ENCODE measurements around the gene EML5. TPM values are rescaled to one million over a fixed set of nuclear protein-coding genes. Genes with fewer than 3 reads are reported as not detected.

EML5 gene
- total RNA-seq, 1 experiment from 2014 or later: 0.32 TPM

DNA sequence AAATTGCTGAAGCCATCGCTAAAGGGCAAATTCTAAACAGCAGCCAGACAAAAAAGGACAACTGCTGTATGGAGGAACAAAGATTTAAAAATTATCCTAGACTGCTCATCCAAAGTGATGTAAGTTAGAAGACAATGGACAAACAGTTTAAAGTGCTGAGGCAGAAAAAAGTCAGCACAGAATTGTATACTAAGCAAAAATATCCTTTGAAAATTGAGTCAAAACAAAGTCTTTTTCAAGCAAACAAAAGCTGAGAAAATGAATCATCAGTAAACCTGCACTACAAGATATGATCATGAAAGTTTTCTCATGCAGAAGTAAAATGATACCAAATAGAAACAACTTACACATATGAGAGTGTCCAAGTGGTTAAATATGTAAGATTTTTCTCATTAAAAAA, 43.6 kb downstream of the EML5 start:
- CTCF ChIA-PET: no interaction called here
- Histone ChIP-seq H3K4me3 (ENCODE audit: low read depth, low read length, poor library complexity, severe bottlenecking) (no peak overlapping the region), H3K27me3 (replicated peaks; ENCODE audit: insufficient read depth, low read depth, low read length, poor library complexity) (peaks cover 15% of the 10 kb centered on the region), H3K36me3 (ENCODE audit: insufficient read depth, low read length, poor library complexity, severe bottlenecking) (no peaks in the 10 kb centered on the region), H3K27ac (ENCODE audit: low read depth, low read length, poor library complexity, severe bottlenecking) (no peak overlapping the region), H3K9me3 (ENCODE audit: low read depth, low read length, poor library complexity, severe bottlenecking) (no peaks in the 10 kb centered on the region), H3K4me1 (ENCODE audit: insufficient read depth, low read length, poor library complexity, severe bottlenecking) (no peaks in the 10 kb centered on the region)
- POLR2A ChIA-PET (ENCODE audit: low non-redundant PET): no interaction called here
- intact Hi-C loops (cut with micrococcal nuclease; ENCODE audit: unreplicated experiment): no loop called here
- DNase-seq (ENCODE audit: low spot score): no peak
- no TSS peak for BruUV-seq (replicated peaks)
- no peak for TF ChIP-seq EZH2 (IDR thresholded peaks at IDR 0.05; ENCODE audit: borderline replicate concordance, low read depth, low read length, poor library complexity, severe bottlenecking)
- TF ChIP-seq, protein P1, sequence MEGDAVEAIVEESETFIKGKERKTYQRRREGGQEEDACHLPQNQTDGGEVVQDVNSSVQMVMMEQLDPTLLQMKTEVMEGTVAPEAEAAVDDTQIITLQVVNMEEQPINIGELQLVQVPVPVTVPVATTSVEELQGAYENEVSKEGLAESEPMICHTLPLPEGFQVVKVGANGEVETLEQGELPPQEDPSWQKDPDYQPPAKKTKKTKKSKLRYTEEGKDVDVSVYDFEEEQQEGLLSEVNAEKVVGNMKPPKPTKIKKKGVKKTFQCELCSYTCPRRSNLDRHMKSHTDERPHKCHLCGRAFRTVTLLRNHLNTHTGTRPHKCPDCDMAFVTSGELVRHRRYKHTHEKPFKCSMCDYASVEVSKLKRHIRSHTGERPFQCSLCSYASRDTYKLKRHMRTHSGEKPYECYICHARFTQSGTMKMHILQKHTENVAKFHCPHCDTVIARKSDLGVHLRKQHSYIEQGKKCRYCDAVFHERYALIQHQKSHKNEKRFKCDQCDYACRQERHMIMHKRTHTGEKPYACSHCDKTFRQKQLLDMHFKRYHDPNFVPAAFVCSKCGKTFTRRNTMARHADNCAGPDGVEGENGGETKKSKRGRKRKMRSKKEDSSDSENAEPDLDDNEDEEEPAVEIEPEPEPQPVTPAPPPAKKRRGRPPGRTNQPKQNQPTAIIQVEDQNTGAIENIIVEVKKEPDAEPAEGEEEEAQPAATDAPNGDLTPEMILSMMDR (conservative IDR thresholded peaks at IDR 0.05; ENCODE audit: low read depth, low read length): no peak

DNA sequence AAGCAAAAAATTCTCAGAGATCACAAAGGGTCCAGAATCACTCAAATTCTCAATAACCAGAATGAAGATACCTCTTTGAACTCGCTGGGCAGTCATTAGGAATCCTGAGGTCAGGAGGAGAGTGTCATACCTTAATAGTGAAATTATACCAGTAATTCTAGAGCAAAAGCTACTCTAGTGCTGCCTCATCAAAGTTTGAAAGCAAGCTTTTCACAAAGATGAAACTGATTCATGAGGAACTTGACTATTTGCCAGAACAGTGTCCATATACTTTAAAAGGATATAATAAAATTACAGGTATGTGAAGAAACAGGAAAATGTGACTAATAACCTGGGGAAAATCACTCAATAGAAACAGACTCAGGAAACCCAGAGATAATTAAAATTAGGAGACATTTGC, 44.5 kb downstream of the EML5 start:
- no peak overlapping the region for H3K4me3 ChIP-seq (ENCODE audit: low read depth, low read length, poor library complexity, severe bottlenecking)
- TF ChIP-seq EZH2 (IDR thresholded peaks at IDR 0.05; ENCODE audit: borderline replicate concordance, low read depth, low read length, poor library complexity, severe bottlenecking): no peak
- TF ChIP-seq, protein P1 (conservative IDR thresholded peaks at IDR 0.05; ENCODE audit: low read depth, low read length): no peak
- BruUV-seq (replicated peaks): no TSS peak
- no peaks in the 10 kb centered on the region for H3K9me3 ChIP-seq (ENCODE audit: low read depth, low read length, poor library complexity, severe bottlenecking)
- no peak overlapping the region for H3K27ac ChIP-seq (ENCODE audit: low read depth, low read length, poor library complexity, severe bottlenecking)
- ChIA-PET POLR2A (ENCODE audit: low non-redundant PET) (no interaction called here), CTCF (no interaction called here)
- no peak for DNase-seq (ENCODE audit: low spot score)
- peaks cover 15% of the 10 kb centered on the region for H3K27me3 ChIP-seq (replicated peaks; ENCODE audit: insufficient read depth, low read depth, low read length, poor library complexity)
- H3K4me1 ChIP-seq (ENCODE audit: insufficient read depth, low read length, poor library complexity, severe bottlenecking): no peaks in the 10 kb centered on the region
- intact Hi-C loops (cut with micrococcal nuclease; ENCODE audit: unreplicated experiment): no loop called here
- H3K36me3 ChIP-seq (ENCODE audit: insufficient read depth, low read length, poor library complexity, severe bottlenecking): no peaks in the 10 kb centered on the region

DNA sequence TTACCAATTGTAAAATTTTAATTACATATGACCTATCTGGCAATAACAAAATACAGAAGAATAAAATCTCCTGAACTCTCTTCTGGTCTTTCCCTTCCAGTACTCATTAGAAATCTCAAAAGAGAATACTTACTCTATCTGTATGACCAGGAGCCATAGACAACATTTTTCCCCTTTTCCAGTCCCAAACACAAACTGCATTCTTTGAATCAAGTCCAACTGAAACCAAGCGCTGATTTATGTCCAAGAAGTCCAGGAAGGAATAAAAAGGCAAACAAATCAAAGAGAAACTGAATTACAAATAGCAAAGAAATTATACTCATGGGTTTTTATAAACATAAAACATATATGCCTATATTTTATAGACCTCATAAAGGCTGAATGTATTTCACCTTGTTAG, 46.7 kb downstream of the EML5 start:
- Histone ChIP-seq H3K27me3 (replicated peaks; ENCODE audit: insufficient read depth, low read depth, low read length, poor library complexity) (peaks cover 10% of the 10 kb centered on the region), H3K27ac (ENCODE audit: low read depth, low read length, poor library complexity, severe bottlenecking) (no peak overlapping the region), H3K36me3 (ENCODE audit: insufficient read depth, low read length, poor library complexity, severe bottlenecking) (no peaks in the 10 kb centered on the region), H3K4me1 (ENCODE audit: insufficient read depth, low read length, poor library complexity, severe bottlenecking) (no peaks in the 10 kb centered on the region), H3K9me3 (ENCODE audit: low read depth, low read length, poor library complexity, severe bottlenecking) (no peaks in the 10 kb centered on the region), H3K4me3 (ENCODE audit: low read depth, low read length, poor library complexity, severe bottlenecking) (no peak overlapping the region)
- DNase-seq (ENCODE audit: low spot score): no peak
- POLR2A ChIA-PET (ENCODE audit: low non-redundant PET): no interaction called here
- CTCF ChIA-PET: no interaction called here
- TF ChIP-seq, protein P1 (conservative IDR thresholded peaks at IDR 0.05; ENCODE audit: low read depth, low read length): no peak
- TF ChIP-seq EZH2 (IDR thresholded peaks at IDR 0.05; ENCODE audit: borderline replicate concordance, low read depth, low read length, poor library complexity, severe bottlenecking): no peak
- no TSS peak for BruUV-seq (replicated peaks)
- intact Hi-C loops (cut with micrococcal nuclease; ENCODE audit: unreplicated experiment): no loop called here
